Smooth muscle cell (in vitro differentiated cells): ENCODE data around the gene SCN1B. TPM values are rescaled to one million over a fixed set of nuclear protein-coding genes. Genes with fewer than 3 reads are reported as not detected.

Experiments used
- DNase-seq: peaks from one replicate; lab custom pipeline; 2025; ENCODE audit not compliant: unreplicated experiment; lab: John Stamatoyannopoulos, UW
- H2AFZ ChIP-seq: fragments of 200-600 bp; sonication (generic); 2 replicates; pipeline ENCODE4 v1.6.0; 2016; ENCODE audit warnings: antibody characterized with exemption, low read depth, mild to moderate bottlenecking
- H3F3A ChIP-seq: fragments of 200-600 bp; sonication (generic); 2 replicates; pipeline ENCODE4 v1.6.0; 2017; ENCODE audit warnings: antibody characterized with exemption, low read depth
- H3K27ac ChIP-seq: fragments of 200-600 bp; sonication (generic); 2 replicates; pipeline ENCODE4 v1.5.1; 2016; ENCODE audit warnings: low read depth, mild to moderate bottlenecking
- H3K27me3 ChIP-seq: fragments of 200-600 bp; sonication (generic); 2 replicates; pipeline ENCODE4 v1.6.1; 2016; ENCODE audit warnings: low read depth, mild to moderate bottlenecking
- H3K36me3 ChIP-seq: fragments of 200-600 bp; sonication (generic); 2 replicates; pipeline ENCODE4 v1.5.1; 2016; ENCODE audit warnings: low read depth
- H3K4me1 ChIP-seq: fragments of 200-600 bp; sonication (generic); 2 replicates; pipeline ENCODE4 v1.5.1; 2016; ENCODE audit warnings: low read depth
- H3K4me2 ChIP-seq: fragments of 200-600 bp; sonication (generic); 2 replicates; pipeline ENCODE4 v1.6.0; 2016; ENCODE audit warnings: mild to moderate bottlenecking
- H3K4me3 ChIP-seq: fragments of 200-600 bp; sonication (generic); 2 replicates; pipeline ENCODE4 v1.5.1; 2016; ENCODE audit warnings: mild to moderate bottlenecking
- H3K79me2 ChIP-seq: fragments of 200-600 bp; sonication (generic); 2 replicates; pipeline ENCODE4 v1.6.0; 2016; ENCODE audit warnings: low read depth, mild to moderate bottlenecking
- H3K9ac ChIP-seq: fragments of 200-600 bp; sonication (generic); 2 replicates; pipeline ENCODE4 v1.6.0; 2016; ENCODE audit warnings: low read depth
- H3K9me3 ChIP-seq: fragments of 200-600 bp; sonication (generic); replicated peaks from 2 replicates; pipeline ENCODE4 v1.5.1; 2016; ENCODE audit warnings: low read depth
- H4K20me1 ChIP-seq: fragments of 200-600 bp; sonication (generic); 2 replicates; pipeline ENCODE4 v1.6.0; 2016; ENCODE audit warnings: low read depth
- CTCF ChIP-seq: fragments of 200-600 bp; sonication (generic); IDR thresholded peaks from 2 replicates; pipeline ENCODE4 v1.5.1; 2017; ENCODE audit warnings: borderline replicate concordance, mild to moderate bottlenecking, antibody characterized with exemption; ENCODE audit not compliant: insufficient read depth, poor library complexity, severe bottlenecking
- WGBS: methylation state at CpG from one replicate; pipeline ENCODE4 v1.1.7; 2016; ENCODE audit warnings: low lambda C conversion rate; 5-methylcytosine and 5-hydroxymethylcytosine counted together
- polyA plus RNA-seq: library from polyadenylated mRNA; unstranded; fragments of >200 nt; fragmentation: Nextera tagmentation; extraction: Ambion mirVana; gene quantifications from 2 replicates; pipeline ENCODE4 v1.2.1, GENCODE V29; 2016
- total RNA-seq: library from RNA; depleted of rRNA; stranded (reverse); fragments of >200 nt; gene quantifications from 2 replicates; pipeline ENCODE4 v1.2.3, GENCODE V29; 2014

The SCN1B gene
- total and polyA plus RNA-seq, 2 experiments from 2014 or later, result 0.99 to 2.2 TPM

- Histone ChIP-seq H2AFZ (peak overlapping the region; percentile 1), H3F3A (no peaks in the 10 kb centered on the region), H4K20me1 (peaks cover 51% of the 10 kb centered on the region), H3K36me3 (no peaks in the 10 kb centered on the region), H3K9ac (peak overlapping the region; percentile 50), H3K4me2 (peak overlapping the region; percentile 94), H3K4me3 (peak overlapping the region; percentile 55), H3K27ac (peak overlapping the region; percentile 54), H3K27me3 (no peaks in the 10 kb centered on the region), H3K79me2 (peaks cover 49% of the 10 kb centered on the region), H3K4me1 (peaks cover 13% of the 10 kb centered on the region), H3K9me3 (no peaks in the 10 kb centered on the region)
- DNase-seq, result no peak
- no peak for TF ChIP-seq CTCF
- WGBS, result 4% methylated on average over 26 of the region's 46 CpGs
These were observed 29.4 kb upstream of the SCN1B start for GRCh38 chr19:35000647-35001501.

GRCh38 chr19:35002037-35002535 lies 28.2 kb upstream of the SCN1B start:
- no peak overlapping the region for H3K9ac ChIP-seq
- WGBS, result 95% methylated on average over 11 of the region's 11 CpGs
- no peaks in the 10 kb centered on the region for H3K9me3 ChIP-seq

GRCh38 chr19:35004517-35005255 lies 25.6 kb upstream of the SCN1B start:
- Histone ChIP-seq H2AFZ (no peak overlapping the region), H3K36me3 (no peaks in the 10 kb centered on the region)

More at GRCh38 chr19:35002037-35002535, 28.2 kb upstream of the SCN1B start:
- no peak for TF ChIP-seq CTCF
- peaks cover 13% of the 10 kb centered on the region for H3K4me1 ChIP-seq
- DNase-seq, result no peak
- H4K20me1 ChIP-seq, result peaks cover 63% of the 10 kb centered on the region
- no peaks in the 10 kb centered on the region for H3K27me3 ChIP-seq
- no peak overlapping the region for H3K27ac ChIP-seq
- H3K4me3 ChIP-seq, result peak overlapping the region; percentile 55
- no peaks in the 10 kb centered on the region for H3K36me3 ChIP-seq
- H3K4me2 ChIP-seq, result peak overlapping the region; percentile 94
- no peaks in the 10 kb centered on the region for H3F3A ChIP-seq
- H3K79me2 ChIP-seq, result peaks cover 58% of the 10 kb centered on the region
- H2AFZ ChIP-seq, result no peak overlapping the region

More at GRCh38 chr19:35004517-35005255, 25.6 kb upstream of the SCN1B start:
- no peak for TF ChIP-seq CTCF
- Histone ChIP-seq H3K4me1 (peaks cover 13% of the 10 kb centered on the region), H3K9ac (no peak overlapping the region), H3K27me3 (no peaks in the 10 kb centered on the region), H4K20me1 (peaks cover 89% of the 10 kb centered on the region), H3F3A (no peaks in the 10 kb centered on the region), H3K4me3 (no peak overlapping the region), H3K4me2 (no peak overlapping the region), H3K79me2 (peaks cover 67% of the 10 kb centered on the region), H3K27ac (no peak overlapping the region), H3K9me3 (no peaks in the 10 kb centered on the region)
- DNase-seq, result no peak
- WGBS, result 98% methylated on average over 17 of the region's 18 CpGs
